CD4-positive, alpha-beta T cell treated with Interferon alpha-2 for 1 hour (primary cell): ENCODE data around the gene AOPEP.

ENCODE experiments used
- DNase-seq, 2 donors: peaks; one replicate each; pipeline ENCODE4 v3.0.0-alpha.2; 2020 to 2022

AOPEP gene

GRCh38 chr9:95090023-95090791 is 363.7 kb downstream of the AOPEP start:
- DNase-seq: no peak

- DNase-seq: no peak
Observed at GRCh38 chr9:95090871-95091577, 364.5 kb downstream of the AOPEP start.

GRCh38 chr9:95091601-95092261 is 365.2 kb downstream of the AOPEP start:
- no peak for DNase-seq

- DNase-seq: no peak
Observed at GRCh38 chr9:95092262-95093072, 366.0 kb downstream of the AOPEP start.

- no peak for DNase-seq
Observed at GRCh38 chr9:95093586-95093985, 367.1 kb downstream of the AOPEP start.

GRCh38 chr9:95094002-95094401 is 367.5 kb downstream of the AOPEP start:
- no peak for DNase-seq

GRCh38 chr9:95095641-95096355 is 369.3 kb downstream of the AOPEP start:
- no peak for DNase-seq

- no peak for DNase-seq
Observed at GRCh38 chr9:95096381-95096780, 369.9 kb downstream of the AOPEP start.

GRCh38 chr9:95096807-95097206 is 370.3 kb downstream of the AOPEP start:
- no peak for DNase-seq

- DNase-seq: no peak
Observed at GRCh38 chr9:95097279-95097678, 370.8 kb downstream of the AOPEP start.

GRCh38 chr9:95098391-95098921 is 372.0 kb downstream of the AOPEP start:
- no peak for DNase-seq

- no peak for DNase-seq
Observed at GRCh38 chr9:95099321-95100070, 373.0 kb downstream of the AOPEP start.

- DNase-seq: no peak
Observed at GRCh38 chr9:95100071-95100627, 373.6 kb downstream of the AOPEP start.

- no peak for DNase-seq
Observed at GRCh38 chr9:95101326-95101725, 374.8 kb downstream of the AOPEP start.

- DNase-seq: no peak
Observed at GRCh38 chr9:95102001-95102433, 375.5 kb downstream of the AOPEP start.

- no peak for DNase-seq
Observed at GRCh38 chr9:95102572-95102971, 376.1 kb downstream of the AOPEP start.

- DNase-seq: no peak
Observed at GRCh38 chr9:95103281-95103771, 376.8 kb downstream of the AOPEP start.

GRCh38 chr9:95103871-95104580 is 377.5 kb downstream of the AOPEP start:
- no peak for DNase-seq

- no peak for DNase-seq
Observed at GRCh38 chr9:95104581-95104960, 378.1 kb downstream of the AOPEP start.

- no peak for DNase-seq
Observed at GRCh38 chr9:95104980-95105379, 378.5 kb downstream of the AOPEP start.
